GM12874 (cell line): Measurements from ENCODE around the gene RFX2.

Source experiments
- TF ChIP-seq, protein P1 (sequence below): IDR thresholded peaks from 2 replicates; pipeline ENCODE4 v1.5.1; 2011; ENCODE audit warnings: low read depth, mild to moderate bottlenecking, control low read depth, low read length, moderate library complexity; ENCODE audit not compliant: insufficient read depth

The RFX2 gene

DNA sequence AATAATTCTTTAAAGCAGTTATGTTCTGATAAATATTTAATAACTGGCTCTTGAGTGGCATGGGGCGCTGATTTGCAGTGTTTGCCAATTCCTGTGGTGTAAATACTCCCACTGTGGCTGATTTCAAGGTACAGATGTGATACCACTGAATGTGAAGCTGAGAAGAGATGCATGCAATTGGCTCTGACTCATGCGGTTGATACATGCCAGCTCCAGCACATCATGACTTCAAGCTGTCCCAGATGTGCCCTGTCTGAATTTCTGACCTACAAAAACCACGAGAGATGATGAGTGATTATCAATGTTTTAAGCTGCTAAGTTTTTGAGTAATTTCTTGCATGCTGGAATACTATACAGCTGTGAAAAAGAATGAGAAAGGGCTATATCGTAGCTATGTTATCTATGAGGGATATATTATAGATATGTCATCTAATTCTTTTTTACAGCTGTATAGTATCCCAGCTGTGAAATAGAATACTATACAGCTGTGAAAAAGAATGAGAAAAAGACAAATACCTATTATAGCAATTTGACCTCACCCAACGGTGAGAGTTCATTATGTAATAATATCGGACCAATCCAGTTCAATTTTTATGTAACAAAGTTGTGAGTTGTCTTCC, 17.5 kb upstream of the RFX2 start:
- TF ChIP-seq, protein P1, sequence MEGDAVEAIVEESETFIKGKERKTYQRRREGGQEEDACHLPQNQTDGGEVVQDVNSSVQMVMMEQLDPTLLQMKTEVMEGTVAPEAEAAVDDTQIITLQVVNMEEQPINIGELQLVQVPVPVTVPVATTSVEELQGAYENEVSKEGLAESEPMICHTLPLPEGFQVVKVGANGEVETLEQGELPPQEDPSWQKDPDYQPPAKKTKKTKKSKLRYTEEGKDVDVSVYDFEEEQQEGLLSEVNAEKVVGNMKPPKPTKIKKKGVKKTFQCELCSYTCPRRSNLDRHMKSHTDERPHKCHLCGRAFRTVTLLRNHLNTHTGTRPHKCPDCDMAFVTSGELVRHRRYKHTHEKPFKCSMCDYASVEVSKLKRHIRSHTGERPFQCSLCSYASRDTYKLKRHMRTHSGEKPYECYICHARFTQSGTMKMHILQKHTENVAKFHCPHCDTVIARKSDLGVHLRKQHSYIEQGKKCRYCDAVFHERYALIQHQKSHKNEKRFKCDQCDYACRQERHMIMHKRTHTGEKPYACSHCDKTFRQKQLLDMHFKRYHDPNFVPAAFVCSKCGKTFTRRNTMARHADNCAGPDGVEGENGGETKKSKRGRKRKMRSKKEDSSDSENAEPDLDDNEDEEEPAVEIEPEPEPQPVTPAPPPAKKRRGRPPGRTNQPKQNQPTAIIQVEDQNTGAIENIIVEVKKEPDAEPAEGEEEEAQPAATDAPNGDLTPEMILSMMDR, result no peak

DNA sequence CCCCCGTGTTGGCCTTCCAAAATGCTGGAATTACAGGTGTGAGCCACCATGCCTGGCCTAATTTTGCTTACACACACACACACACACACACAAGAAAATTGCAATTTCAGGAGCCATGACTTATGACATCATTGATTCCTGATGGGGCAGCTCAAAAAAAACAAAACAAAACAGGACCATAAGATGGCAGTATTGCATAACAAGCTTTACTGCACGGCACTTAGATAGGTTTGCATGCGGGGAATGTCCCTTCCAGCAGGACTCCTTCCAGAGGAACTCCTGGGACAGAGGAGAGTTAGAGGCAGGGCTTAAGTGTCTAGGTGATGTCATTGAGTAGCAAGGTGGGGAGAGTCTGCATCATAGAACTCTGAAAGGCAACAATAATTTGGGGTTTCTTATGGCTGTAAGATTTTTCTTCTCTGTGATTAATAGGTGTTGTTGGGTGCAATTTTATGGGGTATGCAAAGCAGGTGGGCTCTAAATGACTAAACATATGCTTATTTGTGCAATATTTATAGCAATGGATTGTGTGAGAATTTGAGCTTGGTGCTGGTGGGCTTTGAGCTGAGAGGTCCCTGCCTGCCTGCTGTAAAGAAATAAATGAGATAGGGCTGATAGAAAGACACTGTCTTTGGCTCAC, 16.2 kb upstream of the RFX2 start:
- TF ChIP-seq, protein P1, result peak; percentile 46

DNA sequence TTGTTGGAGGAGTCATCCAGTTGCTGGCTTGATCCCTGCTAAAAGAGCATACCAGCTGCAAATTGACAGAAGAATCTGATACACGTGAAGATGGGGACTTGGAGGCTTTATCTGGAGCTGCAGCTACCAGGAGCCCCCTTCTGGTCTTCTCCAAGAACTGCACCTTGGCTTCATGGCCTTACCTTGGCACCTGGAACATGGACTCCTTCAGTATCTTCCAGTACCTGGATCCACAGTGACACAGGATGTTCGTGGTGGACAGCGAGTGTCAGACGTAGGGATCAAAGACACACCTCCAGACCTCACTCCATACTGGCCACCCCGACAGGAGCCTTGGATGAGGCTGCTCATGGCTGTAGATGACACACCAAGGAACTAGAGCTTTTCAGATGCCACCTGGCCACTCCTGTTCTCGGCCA, 15.3 kb upstream of the RFX2 start:
- TF ChIP-seq, protein P1, result peak; percentile 92

DNA sequence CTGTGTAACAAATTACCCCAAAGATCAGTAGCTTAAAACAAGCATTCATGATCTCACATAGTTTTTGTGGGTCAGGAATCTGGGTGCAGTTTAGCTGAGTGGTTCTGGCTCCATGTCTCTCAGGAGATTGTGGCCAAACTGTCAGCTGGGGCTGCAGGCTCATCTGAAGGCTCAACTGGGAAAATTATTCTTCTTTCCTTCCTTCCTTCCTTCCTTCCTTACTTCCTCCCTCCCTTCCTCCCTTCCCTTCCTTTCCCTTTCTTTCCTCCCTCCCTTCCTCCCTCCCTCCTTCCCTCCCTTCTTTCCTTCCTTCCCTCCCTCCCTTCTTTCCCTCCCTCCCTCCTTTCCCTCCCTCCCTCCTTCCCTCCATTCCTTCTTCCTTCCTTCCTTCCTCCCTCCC, 8.7 kb upstream of the RFX2 start:
- TF ChIP-seq, protein P1, result no peak

DNA sequence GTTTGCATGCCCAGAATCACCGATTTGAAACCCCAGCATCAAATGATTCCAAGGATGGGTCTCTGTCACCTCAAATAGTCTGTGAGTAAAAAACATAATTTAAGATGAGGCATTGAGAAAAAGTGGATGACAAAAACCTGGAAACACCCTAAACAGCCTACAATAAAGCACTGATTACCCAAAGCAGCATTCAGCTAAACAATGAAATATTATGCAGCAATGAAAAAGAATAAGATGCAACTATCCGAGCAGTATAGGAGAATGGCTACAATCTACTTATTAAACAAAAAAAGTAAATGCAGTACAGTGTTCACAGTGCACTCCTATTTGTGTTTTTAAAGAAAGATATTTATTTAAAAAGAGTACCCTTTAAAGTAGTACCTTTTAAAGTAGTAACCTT, 7.7 kb upstream of the RFX2 start:
- TF ChIP-seq, protein P1, result no peak

DNA sequence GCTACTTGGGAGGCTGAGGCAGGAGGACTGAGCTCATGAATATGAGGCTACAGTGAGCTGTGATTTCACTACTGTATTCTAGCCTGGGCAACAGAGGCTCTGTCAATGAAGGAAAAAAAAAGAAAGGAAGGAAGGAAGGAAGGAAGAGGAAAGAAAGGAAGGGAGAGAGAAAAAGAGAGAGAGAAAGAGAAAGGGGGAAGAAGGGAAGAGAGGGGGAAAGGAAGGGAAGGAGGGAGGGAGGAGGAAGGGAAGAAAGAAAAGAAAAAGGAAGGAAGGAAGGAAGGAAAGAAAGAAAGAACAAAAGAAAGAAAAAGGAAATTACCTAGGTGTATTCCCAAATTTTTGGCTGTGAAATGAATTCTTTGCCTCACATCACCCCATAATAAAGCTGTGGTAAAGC, 7.2 kb upstream of the RFX2 start:
- TF ChIP-seq, protein P1, result no peak

DNA sequence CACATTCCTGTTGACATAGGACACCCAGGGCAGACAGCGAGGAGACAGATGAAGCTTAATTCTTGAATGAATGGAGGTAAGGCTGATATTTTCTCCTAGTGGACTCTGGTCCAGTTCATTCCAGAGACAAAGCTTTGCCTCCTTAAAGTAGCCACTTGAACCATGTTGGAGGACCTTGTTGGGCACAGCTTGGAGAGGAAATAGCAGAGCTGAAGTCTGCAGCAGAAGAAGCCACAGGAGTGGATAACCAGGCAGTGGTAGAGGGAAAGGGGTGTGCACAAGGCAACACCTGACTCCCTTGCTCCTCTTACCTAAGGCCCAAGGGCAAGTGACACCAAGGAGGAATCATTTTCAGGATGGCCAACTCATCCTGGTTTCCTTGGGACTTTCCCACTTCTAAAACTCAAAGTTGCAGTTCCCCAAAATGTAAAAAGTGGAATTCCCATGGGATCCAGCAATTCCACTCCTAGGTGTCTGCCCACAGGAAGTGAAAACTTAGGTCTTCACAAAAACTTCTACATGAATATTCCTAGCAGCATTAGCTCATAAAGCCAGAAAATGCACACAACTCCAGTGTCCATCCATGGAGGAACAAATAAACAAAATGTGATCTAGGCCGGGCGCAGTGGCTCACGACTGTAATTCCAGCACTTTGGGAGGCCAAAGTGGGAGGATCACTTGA, 6.6 kb upstream of the RFX2 start:
- TF ChIP-seq, protein P1, result no peak
